ENCODE results near the gene SULT4A1. TPM values are rescaled to one million over a fixed set of nuclear protein-coding genes. Genes with fewer than 3 reads are reported as not detected.
A peak's percentile ranks its signal among the peaks of the same experiment; 100 is the strongest.
"Not testable (repeated sequence)": the region's sequence is repeated elsewhere in the genome, so short reads cannot be mapped to it uniquely, and the experiment has no call there.

Gene SULT4A1
- polyA plus RNA-seq, 4 donors = 1.6 to 5.7 (median 3.1) TPM

- DNase-seq (ENCODE audit: low read depth in 4 of 4, low spot score in 2 of 4) = no peak
Observed at GRCh38 chr22:43887391-43887790, 25.1 kb upstream of the SULT4A1 start.

GRCh38 chr22:43886231-43886630 lies 23.9 kb upstream of the SULT4A1 start:
- no peak for DNase-seq (ENCODE audit: low read depth in 4 of 4, low spot score in 2 of 4)

DNA sequence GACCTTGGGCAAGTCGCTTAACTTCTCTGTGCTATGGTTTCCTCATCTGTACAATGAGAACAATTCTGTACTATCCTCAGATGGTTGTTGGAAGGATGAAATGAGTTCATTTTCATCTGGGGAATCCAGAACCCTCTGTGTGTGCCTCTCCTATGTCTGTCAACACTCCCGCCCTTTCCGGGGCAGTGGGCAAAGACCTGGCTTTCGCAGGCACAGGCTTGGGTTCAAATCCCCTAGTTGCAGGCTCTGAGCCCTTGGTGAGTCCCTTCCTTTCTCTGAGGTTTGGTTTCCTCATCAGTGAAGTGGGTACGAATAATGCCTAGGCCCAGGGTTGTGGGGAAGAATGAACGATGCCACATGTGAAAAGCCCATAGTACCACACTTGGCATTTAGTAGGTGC lies 23.5 kb upstream of the SULT4A1 start:
- DNase-seq (ENCODE audit: low read depth in 4 of 4, low spot score in 2 of 4) = no peak

GRCh38 chr22:43885319-43885671 lies 23.0 kb upstream of the SULT4A1 start:
- no peak for DNase-seq (ENCODE audit: low read depth in 4 of 4, low spot score in 2 of 4)

DNA sequence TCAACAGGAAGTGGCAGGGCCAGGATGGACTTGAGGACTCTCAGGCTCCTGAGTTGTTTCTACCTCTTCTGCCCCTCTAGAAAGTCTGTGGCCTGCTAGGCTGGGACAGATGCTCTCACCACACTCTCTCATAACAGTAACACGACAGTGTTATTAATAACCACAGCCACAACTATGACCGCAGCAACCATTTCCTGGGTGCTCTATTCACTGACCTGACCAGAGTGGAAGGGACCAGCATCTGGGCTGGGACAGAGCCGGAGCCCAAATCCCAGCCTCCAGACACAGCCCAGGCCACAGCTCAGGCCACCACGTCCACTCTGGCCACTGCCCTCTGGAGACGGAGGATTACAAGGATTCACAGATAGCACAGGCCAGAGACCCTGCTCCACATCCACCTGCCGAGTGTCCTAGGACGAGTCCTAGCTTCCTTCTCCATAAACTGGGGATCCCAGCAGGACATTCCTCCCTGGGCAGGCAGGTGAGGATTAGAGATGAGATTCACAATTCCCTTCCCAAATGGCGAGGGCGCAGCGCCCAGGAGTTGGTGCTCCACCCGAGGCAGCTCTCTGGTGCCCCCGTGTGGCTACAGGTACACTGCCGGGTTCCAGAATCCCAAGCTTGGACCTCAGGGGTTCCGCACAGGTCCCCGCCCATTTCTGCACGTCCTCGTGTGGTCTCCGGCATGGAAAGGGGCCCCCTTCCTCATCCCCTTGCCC lies 22.4 kb upstream of the SULT4A1 start:
- DNase-seq (ENCODE audit: low read depth in 4 of 4, low spot score in 2 of 4) = no peak

DNA sequence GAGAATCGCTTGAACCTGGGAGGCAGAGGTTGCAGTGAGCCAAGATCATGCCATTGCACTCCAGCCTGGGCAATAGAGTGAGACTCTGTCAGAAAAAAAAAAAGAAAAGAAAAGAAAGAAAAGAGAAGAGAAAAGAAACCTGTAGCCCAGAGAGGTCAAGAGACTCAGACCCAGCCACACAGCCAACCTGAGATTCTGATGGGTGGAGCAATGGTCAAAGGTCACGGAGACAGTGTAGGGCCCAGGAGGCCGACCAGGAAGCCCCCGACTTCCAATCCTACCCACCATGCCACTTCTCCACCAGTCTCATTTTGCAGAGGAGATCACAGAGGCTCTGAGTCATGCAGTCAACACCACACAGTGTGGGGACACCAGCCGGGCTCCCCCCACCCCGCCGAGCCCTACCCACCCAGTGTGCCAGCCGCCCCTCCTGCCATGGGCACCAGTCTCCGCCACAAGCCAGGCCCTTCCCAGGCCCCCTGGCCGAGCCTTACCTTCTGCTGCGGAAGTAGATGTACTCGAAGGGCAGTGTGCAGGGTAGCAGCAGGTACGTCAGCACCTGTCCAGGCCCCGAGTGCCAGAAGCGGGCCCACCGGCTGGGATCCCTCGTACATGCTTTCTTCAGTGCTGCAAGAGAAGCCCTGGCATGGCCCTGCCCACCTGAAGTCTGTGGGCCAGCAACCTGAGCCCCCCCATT lies 21.6 kb upstream of the SULT4A1 start:
- no peak for DNase-seq (ENCODE audit: low read depth in 4 of 4, low spot score in 2 of 4)

DNA sequence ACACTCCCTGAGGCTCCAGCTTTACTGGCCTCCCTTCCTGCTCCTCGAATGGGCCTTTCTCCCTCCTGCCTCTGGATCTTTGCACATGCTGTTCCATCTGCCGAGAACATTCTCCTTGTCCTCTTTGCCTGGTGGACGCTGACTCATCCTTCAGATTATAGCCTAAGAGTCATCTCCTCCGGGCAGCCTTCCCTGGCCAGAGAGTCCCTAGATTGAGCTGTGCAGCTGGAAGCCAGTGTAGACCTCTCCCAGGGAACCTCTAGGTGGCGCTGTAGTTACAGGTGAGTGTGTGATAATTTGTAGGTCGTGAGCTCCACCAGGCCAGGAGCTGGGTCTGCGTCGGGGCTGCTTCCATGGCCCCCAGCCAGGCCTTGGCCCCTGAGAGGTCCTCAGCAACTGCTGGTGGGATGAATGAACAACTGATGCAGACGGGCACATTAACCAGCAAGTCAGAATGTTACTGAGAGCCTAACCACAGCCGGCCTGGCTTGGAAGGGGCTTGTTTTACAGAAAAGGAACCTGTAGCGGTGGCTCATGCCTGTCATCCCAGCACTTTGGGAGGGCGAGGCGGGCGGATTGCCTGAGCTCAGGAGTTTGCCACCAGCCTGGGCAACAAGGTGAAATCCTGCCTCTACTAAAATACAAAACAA lies 20.8 kb upstream of the SULT4A1 start:
- peak in 1 of 4 donors; percentile 48 for DNase-seq (ENCODE audit: low read depth in 4 of 4, low spot score in 2 of 4)

DNA sequence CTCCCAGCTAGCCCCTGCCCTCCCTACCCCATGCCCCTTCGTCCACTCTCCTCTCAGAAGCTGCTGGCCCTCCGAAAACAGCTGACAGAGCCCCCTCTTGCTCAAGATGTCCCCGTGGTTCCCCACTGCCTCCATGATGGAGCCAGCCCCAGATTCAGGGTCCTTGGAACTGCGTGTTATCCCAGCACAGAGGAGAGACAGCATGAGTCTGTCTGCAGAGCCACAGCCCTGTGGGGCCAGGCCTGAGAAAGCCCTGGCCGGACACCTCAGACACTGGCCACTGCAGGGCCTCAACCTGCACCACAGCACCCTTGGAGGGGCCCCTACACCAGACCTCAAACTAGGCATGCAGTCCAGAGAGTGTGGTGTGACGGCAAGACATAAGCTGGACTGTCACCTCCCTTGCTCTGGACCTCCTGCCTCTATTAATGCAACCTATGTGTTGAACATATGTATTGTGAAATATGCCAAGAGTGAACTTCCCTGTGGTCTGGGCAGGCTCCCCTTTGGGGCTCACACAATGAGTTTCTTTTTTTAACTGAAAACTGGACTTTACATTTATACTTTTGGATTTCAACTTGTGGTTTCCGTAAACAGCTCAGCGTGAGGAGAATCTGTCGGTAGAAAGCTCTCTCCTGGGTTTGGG lies 19.9 kb upstream of the SULT4A1 start:
- DNase-seq (ENCODE audit: low read depth in 4 of 4, low spot score in 2 of 4) = no peak

DNA sequence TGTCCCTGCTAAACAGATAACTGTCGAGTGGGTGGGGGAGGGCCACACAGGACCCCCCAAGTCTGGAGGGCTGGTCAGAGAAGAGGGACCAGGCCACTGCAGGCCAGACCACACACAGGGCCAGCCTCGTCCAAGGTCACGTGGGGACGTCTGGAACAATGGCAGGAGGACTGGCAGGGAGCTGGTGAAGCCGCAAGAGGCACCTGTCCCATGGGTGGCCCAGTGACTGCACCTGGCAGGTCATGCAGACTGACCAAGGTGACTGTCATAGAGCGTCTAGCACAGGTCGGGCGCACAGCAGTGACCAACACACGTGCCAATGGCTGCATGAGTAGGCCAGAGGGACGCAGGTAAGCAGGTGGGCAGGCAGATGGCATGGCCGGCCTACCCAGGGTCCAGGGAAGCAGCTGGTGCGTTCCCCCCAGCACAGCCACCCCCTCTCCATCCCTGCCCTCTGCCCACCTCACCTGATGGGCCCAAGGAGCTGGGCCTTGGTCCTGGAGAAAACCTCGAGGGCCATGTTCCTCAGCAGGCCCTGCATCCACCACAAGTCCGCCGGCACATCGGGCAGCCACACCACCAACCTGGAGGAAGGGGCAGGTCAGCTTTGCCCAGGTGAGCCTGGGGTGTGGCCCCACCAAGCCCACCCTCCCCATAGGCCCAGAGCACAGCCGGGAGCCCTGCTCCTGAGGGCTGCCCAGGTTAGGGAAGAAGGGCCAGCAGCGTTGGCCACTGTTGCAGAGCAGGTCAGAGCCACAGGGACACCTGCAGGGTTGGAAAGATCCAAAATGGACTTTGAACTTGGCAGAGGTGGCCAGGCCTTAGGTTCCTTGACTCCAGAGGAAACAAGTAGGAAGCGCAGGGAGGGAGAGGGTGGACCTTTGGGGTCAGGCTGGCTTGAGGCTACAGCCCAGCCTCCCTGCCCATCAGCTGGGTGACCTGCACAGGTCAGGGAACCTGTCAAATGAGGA lies 19.1 kb upstream of the SULT4A1 start:
- no peak for DNase-seq (ENCODE audit: low read depth in 4 of 4, low spot score in 2 of 4)

DNA sequence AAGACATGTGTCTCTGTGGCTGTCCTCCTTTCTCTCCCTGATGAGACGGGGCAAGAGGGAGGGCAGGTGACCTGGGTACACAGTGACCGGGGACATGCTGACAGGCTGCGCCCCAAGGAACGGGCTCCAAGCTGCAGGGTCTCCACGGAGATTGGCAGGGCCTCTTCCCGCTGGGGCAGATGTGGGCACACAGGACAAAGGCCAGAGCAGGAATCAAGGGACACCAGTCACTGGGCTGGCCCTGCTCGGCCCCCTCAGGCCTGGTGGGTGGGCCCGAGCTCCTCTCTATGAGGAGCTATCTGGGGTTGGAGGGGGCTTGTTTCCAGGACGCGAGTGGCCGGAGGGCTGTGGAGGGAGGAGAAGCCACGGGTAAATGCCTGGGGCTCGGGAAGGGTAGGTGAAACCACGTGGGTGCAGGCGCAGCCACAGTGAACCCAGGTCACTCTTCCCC lies 18.3 kb upstream of the SULT4A1 start:
- no peak for DNase-seq (ENCODE audit: low read depth in 4 of 4, low spot score in 2 of 4)

GRCh38 chr22:43879901-43880540 lies 17.7 kb upstream of the SULT4A1 start:
- no peak for DNase-seq (ENCODE audit: low read depth in 4 of 4, low spot score in 2 of 4)

GRCh38 chr22:43878831-43879550 lies 16.7 kb upstream of the SULT4A1 start:
- no peak for DNase-seq (ENCODE audit: low read depth in 4 of 4, low spot score in 2 of 4)

- DNase-seq (ENCODE audit: low read depth in 4 of 4, low spot score in 2 of 4) = no peak
Observed at GRCh38 chr22:43878079-43878795, 15.9 kb upstream of the SULT4A1 start.

- no peak for DNase-seq (ENCODE audit: low read depth in 4 of 4, low spot score in 2 of 4)
Observed at GRCh38 chr22:43876866-43877509, 14.7 kb upstream of the SULT4A1 start.

DNA sequence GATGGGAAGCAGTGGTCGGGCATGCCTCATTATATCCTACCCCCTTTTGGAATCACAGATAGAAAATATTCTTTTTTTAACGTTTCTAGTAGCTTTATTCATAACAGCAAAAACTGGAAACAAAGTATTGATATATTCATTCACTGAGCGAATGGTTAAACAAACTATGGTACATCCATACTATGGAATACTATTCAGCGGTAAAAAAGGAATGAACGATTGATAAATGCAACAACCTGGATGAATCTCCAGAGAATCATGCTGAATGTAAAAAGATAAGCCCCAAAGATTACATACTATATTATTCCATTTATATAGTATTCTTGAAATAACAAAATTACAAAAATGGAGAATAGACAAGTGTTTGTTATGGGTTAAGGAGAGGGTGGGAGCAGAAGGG lies 7.5 kb upstream of the SULT4A1 start:
- no peak for DNase-seq (ENCODE audit: low read depth in 4 of 4, low spot score in 2 of 4)

- DNase-seq (ENCODE audit: low read depth in 4 of 4, low spot score in 2 of 4) = not testable (repeated sequence)
Observed at GRCh38 chr22:43869001-43869400, 6.7 kb upstream of the SULT4A1 start.

GRCh38 chr22:43867839-43868635 lies 5.7 kb upstream of the SULT4A1 start:
- peak in 3 of 4 donors; percentile 64 to 76 (median 69) for DNase-seq (ENCODE audit: low read depth in 4 of 4, low spot score in 2 of 4)

All from left renal cortex interstitium (tissue), 4 donors.